HepG2 (cell line): ENCODE data around the gene AUP1. TPM values are rescaled to one million over a fixed set of nuclear protein-coding genes. Genes with fewer than 3 reads are reported as not detected.

Experiments used
- ATAC-seq: fragments of 200-7000 bp; cut with Tn5 transposase; 3 replicates; pipeline ENCODE4 v1.9.1; 2020; ENCODE audit warnings: mild to moderate bottlenecking, moderate library complexity
- BruUV-seq: library from RNA; stranded (reverse); fragments of 400-500 nt; replicated peaks from 2 replicates; lab custom pipeline; 2021; lab: Mats Ljungman, UMichigan
- CTCF ChIA-PET: fragments of 300-600 bp; formaldehyde crosslinking; extraction: SDS; loops from one replicate; lab custom pipeline; 2021; ENCODE audit warnings: low total read pairs, inconsistent platforms, low intra/inter-chr PET ratio; lab: Yijun Ruan, JAX
- POLR2A ChIA-PET: fragments of 350-600 bp; sonication (Branson Sonifier 250); formaldehyde crosslinking; loops from one replicate; lab custom pipeline; 2020; ENCODE audit warnings: antibody characterized with exemption, inconsistent platforms; lab: Yijun Ruan, JAX
- DNase-seq: peaks from one replicate; pipeline ENCODE4 v3.0.0-alpha.2; 2015; ENCODE audit warnings: low spot score
- FAIRE-seq: peaks from 3 replicates; lab custom pipeline; 2011; peaks lifted over from hg19 to GRCh38; lab: Jason Lieb, UNC
- H2AFZ ChIP-seq: one replicate; pipeline ENCODE4 v1.6.1; 2011; ENCODE audit warnings: low read length, inconsistent platforms
- H3K27ac ChIP-seq: fragments of 300-600 bp; 3 replicates; pipeline ENCODE4 v1.8.0; 2011; ENCODE audit warnings: mixed run types, mild to moderate bottlenecking, mixed read lengths, low read length, inconsistent platforms; ENCODE audit not compliant: insufficient read depth; ENCODE audit errors: extremely low read length
- H3K27me3 ChIP-seq, 2 experiments: fragments of 200-600 bp in 1 of 2; 2 replicates in 1 of 2; 3 replicates in 1 of 2; pipeline versions ENCODE4 v1.6.0 to v1.8.0; 2011; ENCODE audit warnings: low read length in 2 of 2, mild to moderate bottlenecking in 2 of 2, moderate library complexity in 2 of 2, inconsistent platforms in 1 of 2; ENCODE audit not compliant: insufficient read depth in 2 of 2, control insufficient read depth in 1 of 2
- H3K36me3 ChIP-seq, 2 experiments: fragments of 200-600 bp in 1 of 2; replicated peaks in 1 of 2; 2 replicates in 1 of 2; 3 replicates in 1 of 2; pipeline versions ENCODE4 v1.5.1 to v1.8.0; 2011; ENCODE audit warnings: low read length in 2 of 2, inconsistent platforms in 1 of 2; ENCODE audit not compliant: insufficient read depth in 2 of 2, control insufficient read depth in 1 of 2
- H3K4me1 ChIP-seq: 2 replicates; pipeline ENCODE4 v1.5.1; 2012; ENCODE audit warnings: low read length, inconsistent platforms; ENCODE audit not compliant: insufficient read depth
- H3K4me2 ChIP-seq: 2 replicates; pipeline ENCODE4 v1.6.0; 2011; ENCODE audit warnings: low read depth, low read length, inconsistent platforms
- H3K4me3 ChIP-seq, 3 experiments: fragments of 200-600 bp in 1 of 3; sonication (generic), shearing (Covaris generic) in 1 of 3; replicated peaks in 1 of 3; 2 replicates each; pipeline ENCODE4 v1.5.1; 2011 to 2016; ENCODE audit warnings: low read length in 3 of 3, inconsistent platforms in 2 of 3, low read depth in 2 of 3, mild to moderate bottlenecking in 2 of 3, control low read depth in 1 of 3, mixed read lengths in 1 of 3; ENCODE audit not compliant: insufficient read depth in 1 of 3
- H3K79me2 ChIP-seq: one replicate; pipeline ENCODE4 v1.6.1; 2011; ENCODE audit warnings: low read length, inconsistent platforms; ENCODE audit not compliant: insufficient read depth
- H3K9ac ChIP-seq: 2 replicates; pipeline ENCODE4 v1.6.0; 2011; ENCODE audit warnings: mild to moderate bottlenecking, low read depth, low read length, inconsistent platforms; ENCODE audit not compliant: insufficient read depth
- H3K9me3 ChIP-seq: 2 replicates; pipeline ENCODE4 v1.5.1; 2012; ENCODE audit warnings: mild to moderate bottlenecking, low read length
- H4K20me1 ChIP-seq: 2 replicates; pipeline ENCODE4 v1.6.0; 2011; ENCODE audit warnings: inconsistent platforms, mild to moderate bottlenecking, low read length, moderate library complexity; ENCODE audit not compliant: insufficient read depth
- HOXD1 ChIP-seq: sonication (generic); formaldehyde crosslinking; IDR thresholded peaks from 2 replicates; pipeline ENCODE4 v1.5.0; 2020; ENCODE audit warnings: missing genetic modification reagents
- KDM4B ChIP-seq: sonication (generic); formaldehyde crosslinking; IDR thresholded peaks from 2 replicates; pipeline ENCODE4 v1.4.0; 2020; ENCODE audit warnings: missing genetic modification reagents
- MED13 ChIP-seq: sonication (generic); formaldehyde crosslinking; IDR thresholded peaks from 2 replicates; pipeline ENCODE4 v1.5.0; 2020; ENCODE audit warnings: missing genetic modification reagents
- NR0B2 ChIP-seq: sonication (generic); formaldehyde crosslinking; IDR thresholded peaks from 2 replicates; pipeline ENCODE4 v1.4.0; 2020; ENCODE audit warnings: mild to moderate bottlenecking, missing genetic modification reagents
- SP5 ChIP-seq: IDR thresholded peaks from 2 replicates; pipeline ENCODE4 v1.6.1; 2016; ENCODE audit warnings: low read depth, borderline replicate concordance
- ZFP91 ChIP-seq: sonication (generic); formaldehyde crosslinking; IDR thresholded peaks from 2 replicates; pipeline ENCODE4 v1.9.0; 2022; ENCODE audit warnings: missing genetic modification reagents, mild to moderate bottlenecking, borderline replicate concordance
- ZNF512 ChIP-seq: sonication (generic); formaldehyde crosslinking; IDR thresholded peaks from 2 replicates; pipeline ENCODE4 v1.4.0; 2020; ENCODE audit warnings: mild to moderate bottlenecking, missing genetic modification reagents
- ZNF552 ChIP-seq: sonication (generic); formaldehyde crosslinking; IDR thresholded peaks from 2 replicates; pipeline ENCODE4 v1.9.0; 2022; ENCODE audit warnings: missing genetic modification reagents, mild to moderate bottlenecking, borderline replicate concordance
- WGBS: methylation state at CpG from one replicate; pipeline ENCODE4 v1.1.6; 2017; ENCODE audit warnings: low lambda C conversion rate; 5-methylcytosine and 5-hydroxymethylcytosine counted together
- in situ Hi-C: cut with HindIII; loops from 2 replicates; pipeline ENCODE4 v1.10.0; 2017; ENCODE audit warnings: low pct_unique_long_range_greater_than_20kb; ENCODE audit not compliant: extremely low pct_ligation_motif_present
- intact Hi-C: fragments of 100-400 bp; cut with micrococcal nuclease; formaldehyde crosslinking; loops from one replicate; pipeline ENCODE4 v1.10.0; 2022; ENCODE audit not compliant: unreplicated experiment
- polyA plus RNA-seq, 8 experiments: library from polyadenylated mRNA; depleted of rRNA in 3 of 8; stranded (reverse) in 7 of 8; unstranded in 1 of 8; fragments of >200 nt; fragmentation: Illumina TruSeq in 4 of 8; extraction: Trizol in 4 of 8; gene quantifications; 2 replicates each; pipeline versions ENCODE4 v1.2.1 to v1.2.3, GENCODE V29; 2011 to 2016; ENCODE audit warnings: low read depth in 4 of 8, missing spikeins in 1 of 8, mixed read lengths in 1 of 8; ENCODE audit not compliant: insufficient read depth in 1 of 8
- total RNA-seq, 5 experiments: library from RNA; depleted of rRNA; stranded (reverse); fragments of >200 nt; fragmentation: Illumina TruSeq; extraction: Trizol; gene quantifications; 2 replicates each; pipeline ENCODE4 v1.2.3, GENCODE V29; 2016; ENCODE audit warnings: low read depth in 1 of 5

The AUP1 gene
- total and polyA plus RNA-seq, 2 of the 13 experiments (the other 11 are each of a cell fraction or from before 2014, with no cell fraction given): 174 to 267 TPM

- DNase-seq (no peak), FAIRE-seq (no peak), ATAC-seq (no peak)
- H4K20me1 ChIP-seq: no peaks in the 10 kb centered on the region
- no peaks in the 10 kb centered on the region for H3K79me2 ChIP-seq
- H3K4me1 ChIP-seq: no peaks in the 10 kb centered on the region; the same call in 1 of the 2 replicates
- intact Hi-C loops: no loop called here
- H3K4me3 ChIP-seq: no peak overlapping the region
- BruUV-seq: no TSS peak
- H3K36me3 ChIP-seq: no peaks in the 10 kb centered on the region
- TF ChIP-seq ZFP91 (CRISPR knock-in tag) (no peak), MED13 (CRISPR knock-in tag) (no peak), NR0B2 (CRISPR knock-in tag) (no peak), SP5 (CRISPR knock-in tag) (no peak), HOXD1 (no peak), ZNF512 (no peak), ZNF552 (CRISPR knock-in tag) (no peak), KDM4B (no peak)
- no peak overlapping the region for H3K27ac ChIP-seq
- H2AFZ ChIP-seq: no peak overlapping the region
- H3K9ac ChIP-seq: no peak overlapping the region
- H3K4me2 ChIP-seq: no peak overlapping the region
- H3K27me3 ChIP-seq: peaks cover 4 to 34% of the 10 kb centered on the region in 2 experiments; a peak in 3 of 5 replicates
- ChIA-PET POLR2A (no interaction called here), CTCF (no interaction called here)
- WGBS: 45% methylated on average over 2 of the region's 5 CpGs
- in situ Hi-C loops: no loop called here
- H3K9me3 ChIP-seq: no peaks in the 10 kb centered on the region
Measured at GRCh38 chr2:74540291-74540690, 10.8 kb upstream of the AUP1 start.
